ENCODE data around the gene OTUD7B.
"Not testable (repeated sequence)": the region's sequence is repeated elsewhere in the genome, so short reads cannot be mapped to it uniquely, and the experiment has no call there.

Gene OTUD7B
- total RNA-seq, result 14.3 to 23.8 (median 21.3) reads per million in 4 donors

DNA sequence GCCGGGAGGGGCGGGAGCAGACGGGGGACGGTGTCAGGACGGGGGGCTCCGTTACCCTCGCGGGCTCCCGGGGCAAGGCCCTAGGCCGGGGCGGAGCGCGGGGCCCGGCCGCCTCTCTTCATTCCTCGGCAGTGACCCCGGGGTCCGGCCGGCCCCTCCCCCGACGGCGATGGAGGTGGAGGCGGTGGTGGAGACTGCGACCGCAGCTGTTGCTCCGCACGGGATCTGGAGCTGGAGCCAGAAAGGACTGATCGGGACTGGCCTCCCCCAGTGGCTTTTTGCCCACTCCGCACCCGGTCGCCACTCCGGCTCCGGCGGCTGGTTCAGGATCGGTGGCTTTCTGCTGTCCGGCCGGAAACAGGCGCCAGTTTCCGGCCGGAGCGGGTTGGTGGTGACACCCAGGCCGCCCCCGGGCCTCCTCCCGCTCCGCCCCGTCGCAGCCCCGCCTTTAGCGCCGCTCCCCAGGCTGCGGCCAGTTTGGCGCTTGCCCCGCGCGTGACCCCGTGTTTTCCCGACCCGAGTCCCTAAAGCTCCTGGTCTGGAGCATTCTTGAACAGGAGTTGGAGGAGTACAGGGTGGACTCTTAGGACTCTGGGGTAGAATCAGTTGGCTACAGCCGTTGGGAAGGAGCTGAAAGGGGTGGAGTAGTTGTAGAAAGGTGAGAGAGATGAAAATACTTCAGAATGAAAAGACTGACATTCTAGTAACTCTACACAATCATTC is at the start of gene OTUD7B:
Gene OTUD7B, minus strand, starts transcription at position 334 of the 723 bp plus-strand sequence. CDS start 33,216 bp downstream, outside the sequence.
- DNase-seq, result peak; percentile 30 to 82 (median 32)

DNA sequence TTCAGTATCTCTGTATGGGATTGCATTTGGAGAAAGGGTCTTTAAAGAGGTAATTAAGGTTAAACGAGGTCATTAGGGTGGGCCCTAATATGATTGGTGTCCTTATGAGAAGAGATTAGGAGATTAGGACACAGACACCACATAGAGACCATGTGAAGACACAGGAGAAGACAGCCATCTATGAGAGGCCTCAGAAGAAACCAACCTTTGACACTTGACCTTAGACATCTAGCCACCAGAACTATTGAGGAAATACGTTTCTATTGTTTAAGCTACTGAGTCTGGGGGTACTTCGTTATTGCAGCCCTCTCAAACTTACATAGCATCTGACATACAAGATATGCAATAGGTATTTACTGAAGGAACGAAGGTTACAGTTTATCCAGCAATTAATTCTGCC is 49.7 kb upstream of the OTUD7B start:
- no peak for DNase-seq

DNA sequence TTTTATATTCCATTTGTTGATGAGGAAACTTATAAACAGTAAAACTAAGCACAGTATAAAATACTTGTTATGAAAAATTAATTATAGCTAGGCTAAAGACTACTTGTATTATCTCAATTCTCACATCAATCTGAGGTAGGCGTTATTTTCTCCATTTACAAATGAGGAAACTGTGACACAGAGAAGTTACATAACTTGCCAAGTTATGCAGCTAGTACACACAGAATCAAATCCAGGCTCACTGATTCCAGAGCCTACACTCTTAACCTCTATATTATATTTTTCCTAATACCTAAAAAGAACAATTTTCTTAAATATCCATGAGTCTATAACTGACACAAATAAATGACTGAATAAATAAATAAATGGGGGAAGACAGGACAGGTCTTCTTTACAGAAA is 45.9 kb upstream of the OTUD7B start:
- DNase-seq, result no peak

DNA sequence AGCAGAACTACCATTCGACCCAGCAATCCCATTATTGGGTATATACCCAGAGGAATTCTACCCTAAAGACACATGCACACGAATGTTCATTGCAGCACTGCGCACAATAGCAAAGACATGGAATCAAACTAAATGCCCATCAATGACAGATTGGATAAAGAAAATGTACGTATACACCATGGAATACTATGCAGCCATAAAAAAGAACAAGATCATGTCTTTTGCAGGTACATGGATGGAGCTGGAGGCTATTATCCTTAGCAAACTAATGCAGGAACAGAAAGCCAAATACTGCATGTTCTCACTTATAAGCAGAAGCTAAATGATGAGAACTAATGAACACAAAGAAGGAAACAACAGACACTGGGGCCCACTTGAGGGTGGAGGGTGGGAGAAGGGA is 45.0 kb upstream of the OTUD7B start:
- not testable (repeated sequence) for DNase-seq

DNA sequence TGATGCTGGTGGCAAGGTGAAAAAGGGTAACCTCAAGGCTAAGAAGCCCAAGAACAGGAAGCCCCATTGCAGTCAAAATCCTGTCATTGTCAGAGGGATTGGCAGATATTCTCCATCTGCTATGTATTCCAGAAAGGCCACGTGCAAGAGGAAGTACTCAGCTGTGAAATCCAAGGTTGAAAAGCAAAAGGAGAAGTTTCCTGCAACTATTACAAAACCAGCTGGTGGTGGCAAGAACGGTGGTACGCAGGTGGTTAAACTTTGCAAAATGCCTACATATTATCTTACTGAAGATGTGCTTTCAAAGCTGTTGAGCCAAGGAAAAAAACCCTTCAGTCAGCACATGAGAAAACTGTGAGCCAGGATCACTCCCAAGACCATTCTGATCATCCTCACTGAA is 43.4 kb upstream of the OTUD7B start:
- DNase-seq, result no peak

DNA sequence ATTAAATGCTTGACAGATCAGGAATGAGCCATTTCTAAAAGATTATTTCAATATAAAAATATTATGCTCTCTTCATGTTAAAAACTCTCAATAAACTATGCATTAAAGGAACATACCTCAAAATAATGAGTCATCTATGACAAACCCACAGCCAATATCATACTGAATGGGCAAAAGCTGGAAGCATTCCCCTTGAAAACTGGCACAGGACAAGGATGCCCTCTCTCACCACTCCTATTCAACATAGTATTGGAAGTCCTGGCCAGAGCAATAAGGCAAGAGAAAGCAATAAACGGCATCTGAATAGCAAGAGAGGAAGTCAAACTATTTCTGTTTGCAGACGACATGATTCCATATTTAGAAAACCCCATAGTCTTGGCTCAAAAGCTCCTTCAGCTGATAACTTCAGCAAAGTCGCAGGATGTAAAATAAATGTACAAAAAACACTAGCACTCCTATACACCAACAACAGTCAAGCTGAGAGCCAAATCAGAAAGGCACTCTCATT is 41.4 kb upstream of the OTUD7B start:
- DNase-seq, result not testable (repeated sequence)

DNA sequence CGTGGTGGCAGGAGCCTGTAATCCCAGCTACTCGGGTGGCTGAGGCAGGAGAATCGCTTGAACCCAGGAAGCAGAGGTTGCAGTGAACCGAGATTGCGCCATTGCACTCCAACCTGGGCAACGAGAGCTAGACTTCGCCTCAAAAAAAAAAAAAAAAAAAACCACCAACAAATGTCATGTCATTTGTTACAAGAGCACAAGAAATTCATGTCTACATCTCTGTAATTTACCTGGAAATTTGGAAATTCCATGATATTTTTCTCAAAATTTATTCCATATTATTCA is 40.5 kb upstream of the OTUD7B start:
- no peak for DNase-seq

DNA sequence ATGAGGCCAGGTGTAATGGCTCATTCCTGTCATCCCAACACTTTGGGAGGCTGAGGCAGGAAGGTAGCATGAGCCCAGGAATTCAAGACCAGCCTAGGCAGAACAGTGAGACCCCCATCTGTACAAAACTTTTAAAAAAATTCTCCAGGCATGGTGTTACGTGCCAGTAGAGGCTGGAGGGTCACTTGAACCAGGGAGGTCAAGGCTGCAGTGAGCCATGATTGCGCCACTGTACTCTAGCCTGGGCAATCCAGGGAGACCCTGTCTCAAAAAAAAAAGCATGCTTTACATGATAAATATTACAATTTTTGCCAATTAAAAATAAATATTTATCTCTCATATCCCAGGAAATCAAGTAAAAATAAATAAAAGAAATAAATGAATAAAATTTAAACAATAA is 39.4 kb upstream of the OTUD7B start:
- no peak for DNase-seq

DNA sequence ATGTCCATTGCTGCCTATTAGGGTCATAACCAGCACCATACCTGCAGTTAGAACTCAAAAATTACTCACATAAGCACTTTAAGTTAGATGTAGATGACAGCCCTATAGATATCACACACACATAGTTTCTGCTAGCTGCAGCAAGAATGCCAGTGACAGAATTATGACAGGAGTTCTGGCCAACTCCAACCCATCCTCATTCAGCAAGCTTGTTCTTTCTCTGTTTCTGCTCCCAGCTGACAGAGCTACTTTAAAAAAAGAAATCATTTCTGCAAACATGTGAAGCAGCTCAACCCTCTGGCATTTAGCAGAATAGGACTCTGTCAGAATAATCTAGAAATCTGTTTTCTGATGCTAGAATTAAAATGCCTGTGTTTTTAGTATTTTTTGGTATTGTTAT is 23.8 kb upstream of the OTUD7B start:
- no peak for DNase-seq

DNA sequence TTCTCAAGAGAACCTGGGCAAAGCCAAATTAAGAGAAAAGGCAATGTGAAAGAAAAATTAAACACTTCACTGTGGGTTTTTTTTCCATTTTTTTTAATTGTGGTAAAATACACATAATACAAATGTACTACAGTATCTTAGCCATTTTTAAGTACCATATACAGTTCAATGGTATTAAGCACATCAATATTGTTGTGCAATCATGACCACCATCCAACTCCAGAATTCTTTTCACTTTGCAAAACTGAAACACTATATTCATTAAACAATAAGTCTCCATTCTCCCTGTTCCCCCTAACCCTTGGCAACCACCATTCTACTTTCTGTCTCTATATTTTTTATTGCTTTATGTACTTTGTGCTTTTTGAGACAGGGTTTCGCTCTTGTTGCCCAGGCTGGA is 17.8 kb upstream of the OTUD7B start:
- no peak for DNase-seq

DNA sequence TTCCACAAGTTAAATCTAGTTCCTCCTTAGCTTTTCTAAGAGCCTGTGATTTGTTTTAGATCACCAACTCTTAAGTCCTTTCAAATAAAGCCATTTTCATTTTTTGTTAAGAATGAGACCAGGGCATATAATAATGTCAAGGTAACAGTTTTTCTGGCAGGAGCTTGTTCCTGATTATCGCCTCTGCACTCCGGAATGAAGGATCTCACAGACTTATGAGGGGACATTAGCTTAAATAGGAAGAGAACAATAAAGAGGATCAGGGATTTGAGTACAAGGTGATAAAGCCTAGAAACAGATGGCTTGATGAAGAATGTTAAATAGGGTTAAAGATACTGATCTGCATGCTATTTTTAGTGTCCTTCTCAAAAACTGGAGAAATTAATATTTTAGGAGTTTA is 13.6 kb upstream of the OTUD7B start:
- DNase-seq, result no peak

DNA sequence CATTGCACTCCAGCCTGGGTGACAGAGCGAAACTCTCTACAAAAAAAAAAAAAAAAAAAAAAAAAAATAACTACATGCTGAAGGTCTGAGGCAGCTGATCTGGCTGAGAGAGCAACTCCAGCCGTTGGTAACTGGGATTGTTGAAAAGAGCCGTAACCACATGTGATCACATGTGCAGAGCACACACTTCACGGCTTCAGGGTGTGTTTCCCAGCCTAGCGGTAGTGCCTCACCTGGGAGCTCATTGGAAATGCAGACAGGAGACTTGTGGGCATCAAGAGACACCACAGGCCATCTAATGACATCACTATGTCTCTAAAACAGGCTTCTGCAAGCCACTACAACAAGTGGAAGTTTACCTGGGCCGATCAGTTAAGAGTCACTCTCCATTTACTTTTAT is 11.8 kb upstream of the OTUD7B start:
- no peak for DNase-seq

DNA sequence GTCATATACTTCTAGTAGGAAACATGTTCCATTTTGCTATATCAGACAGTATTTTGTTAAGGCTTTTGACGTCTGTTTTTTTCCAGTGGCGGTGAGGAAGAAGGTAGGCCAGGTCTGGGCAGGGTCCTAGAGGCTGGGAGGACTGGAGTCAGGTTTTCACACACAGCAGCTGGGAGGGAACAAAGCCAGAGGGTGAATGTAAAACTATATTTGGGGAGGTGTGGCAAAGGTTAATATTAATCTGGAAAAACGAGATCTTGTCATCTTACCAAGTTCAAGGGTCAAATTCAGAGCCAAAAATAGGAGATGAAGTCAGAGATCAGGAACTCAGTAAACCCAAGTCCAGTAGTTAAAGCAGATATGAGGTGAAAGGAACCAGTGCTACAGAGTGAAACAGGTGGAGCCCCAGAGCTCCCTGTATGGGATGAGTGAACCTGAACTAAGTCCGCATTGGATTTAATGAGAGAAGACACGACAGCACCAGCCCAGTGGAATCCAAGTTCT is 10.7 kb upstream of the OTUD7B start:
- DNase-seq, result no peak

DNA sequence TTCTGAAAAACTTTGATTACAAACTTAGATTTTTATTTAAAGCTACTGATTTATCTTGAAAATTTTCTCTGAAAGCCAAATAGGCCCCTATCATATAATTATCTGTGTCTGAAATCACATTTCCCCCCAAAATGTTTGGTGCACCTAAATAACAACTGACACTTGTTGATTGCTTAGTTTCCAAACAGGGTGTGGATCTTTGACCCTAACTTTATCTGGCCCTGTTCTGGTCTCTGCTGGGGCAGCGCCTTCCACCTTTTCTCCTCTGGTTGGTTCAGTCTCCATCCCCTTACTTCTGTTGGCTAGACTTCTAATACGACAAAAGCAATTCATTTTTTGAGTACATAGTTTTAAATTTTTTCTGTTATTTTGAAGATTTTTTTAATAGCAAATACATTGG is 10.2 kb upstream of the OTUD7B start:
- DNase-seq, result no peak

DNA sequence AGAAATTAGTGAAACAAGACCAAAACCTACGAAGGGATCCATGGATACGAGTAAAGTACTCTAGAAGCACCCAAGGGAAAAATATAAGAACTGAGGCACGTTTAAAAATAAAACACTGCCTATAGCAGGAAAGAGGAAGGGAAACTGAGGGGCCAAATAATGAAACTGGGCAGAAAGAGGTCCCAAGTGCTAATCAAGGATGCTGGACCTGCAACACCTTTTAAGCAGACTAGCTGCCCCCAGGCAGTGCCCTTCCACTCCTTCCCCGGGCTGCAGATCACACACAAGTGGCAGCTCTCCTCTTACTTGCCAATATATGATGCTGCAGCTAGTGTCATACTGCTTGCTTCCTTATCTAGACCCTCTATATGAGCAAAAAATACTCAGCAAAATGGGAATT is 7.6 kb upstream of the OTUD7B start:
- no peak for DNase-seq

DNA sequence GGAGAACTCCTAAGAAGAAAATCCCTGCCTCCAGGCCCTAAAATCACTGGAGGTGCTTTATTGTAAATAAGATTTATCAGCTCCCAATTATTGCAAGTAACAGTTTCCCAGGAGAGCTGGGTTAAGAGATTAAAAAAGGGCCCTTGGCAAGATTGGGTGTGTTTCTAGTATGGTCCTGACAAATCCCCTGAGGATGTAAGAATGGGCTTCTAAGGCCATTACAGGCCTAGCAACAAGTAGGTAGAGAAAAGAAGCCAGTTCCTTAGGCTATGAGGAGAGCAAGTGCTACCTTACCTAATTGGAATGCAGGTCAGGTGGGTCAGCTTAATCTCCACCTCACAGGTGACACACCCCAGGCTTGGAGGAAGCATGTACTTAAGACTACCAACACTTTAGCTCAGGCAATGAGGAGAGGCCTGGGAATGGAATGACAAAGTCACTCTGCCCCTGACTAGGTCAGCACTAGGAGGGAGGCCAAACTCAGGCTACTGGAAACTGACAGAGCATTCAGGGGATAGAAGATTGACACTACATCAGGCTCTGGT is 6.8 kb upstream of the OTUD7B start:
- no peak for DNase-seq

DNA sequence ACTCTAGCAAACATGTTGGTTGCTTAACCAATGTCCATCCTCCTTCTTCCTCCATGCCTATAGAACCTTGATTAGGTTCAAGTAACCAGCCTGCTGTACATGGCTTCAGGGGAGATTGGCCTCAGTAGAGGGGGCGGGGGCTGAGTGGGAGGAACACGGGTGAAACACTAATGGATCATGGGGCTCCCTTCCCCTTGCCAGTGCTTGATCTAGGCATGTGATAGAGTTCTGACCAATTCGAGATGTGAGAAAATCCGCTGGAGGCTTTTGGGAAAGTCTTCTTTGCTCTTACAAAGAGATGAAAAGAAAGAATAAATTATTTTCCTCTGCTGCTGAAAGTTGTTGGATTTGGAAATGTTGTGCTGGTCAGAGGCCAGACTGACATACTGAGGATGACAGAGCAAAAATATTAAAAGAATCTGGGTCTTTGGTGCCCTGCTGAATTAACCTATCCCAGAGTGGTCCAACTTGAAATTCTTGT is 5.2 kb upstream of the OTUD7B start:
- no peak for DNase-seq

DNA sequence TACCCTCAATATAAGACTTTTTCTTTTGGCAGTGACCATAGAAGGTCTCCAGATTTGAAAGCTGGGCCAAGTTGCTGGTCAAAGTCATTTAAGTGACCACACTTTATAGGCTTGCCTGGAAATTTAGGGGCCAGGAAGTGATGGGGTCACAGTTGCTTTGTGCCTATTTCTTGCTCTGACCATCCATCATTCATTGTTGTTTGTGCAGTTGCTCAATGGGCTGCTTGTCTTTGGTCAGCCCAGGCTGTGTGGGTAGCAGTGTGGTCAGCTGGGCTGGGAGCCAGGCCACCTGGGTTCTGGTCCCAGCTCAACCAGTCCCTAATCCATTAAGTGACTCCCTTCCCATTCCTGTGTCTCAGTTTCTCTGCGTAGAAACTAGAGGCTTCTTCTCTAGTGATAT is 2.1 kb upstream of the OTUD7B start:
- DNase-seq, result no peak

DNA sequence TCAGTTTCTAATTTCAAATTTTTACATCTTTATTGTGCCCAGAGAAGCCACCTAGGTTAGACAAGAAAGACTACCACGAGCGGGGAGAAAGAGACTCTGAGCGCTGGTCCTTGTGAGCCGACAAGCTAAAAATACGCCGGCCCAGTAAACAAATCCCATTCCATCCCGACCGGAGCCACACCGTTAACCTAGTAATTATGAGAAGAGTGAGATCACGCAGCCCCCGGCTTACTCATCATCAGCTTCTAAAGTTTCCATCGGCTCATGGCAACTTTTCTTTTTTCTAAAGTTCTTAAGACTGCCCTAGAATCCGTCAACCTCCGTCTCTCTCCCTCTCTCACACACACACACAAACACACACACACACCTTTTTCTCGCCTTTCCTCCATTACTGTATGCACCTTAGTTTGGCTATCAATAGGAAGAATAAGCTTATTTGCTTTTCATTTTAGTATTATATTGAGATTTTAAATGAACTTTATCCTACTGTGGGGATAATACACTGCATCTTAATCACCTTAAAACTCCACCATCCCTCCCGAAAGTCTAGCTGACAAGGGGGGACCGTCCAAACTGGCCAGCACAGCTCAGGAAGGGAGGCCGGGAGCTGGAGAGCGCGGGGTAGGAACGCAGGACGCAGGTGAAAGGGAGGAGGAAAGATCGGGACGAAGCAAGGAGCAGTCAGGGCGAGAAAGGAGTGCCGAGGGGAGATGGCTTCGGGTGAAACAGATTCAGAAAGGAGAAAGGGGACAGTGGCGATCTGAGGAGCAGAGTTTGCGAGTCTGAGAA is 728 bp downstream of the OTUD7B start:
- DNase-seq, result peak in 3 of 5 donors; percentile 2 to 43 (median 5)

DNA sequence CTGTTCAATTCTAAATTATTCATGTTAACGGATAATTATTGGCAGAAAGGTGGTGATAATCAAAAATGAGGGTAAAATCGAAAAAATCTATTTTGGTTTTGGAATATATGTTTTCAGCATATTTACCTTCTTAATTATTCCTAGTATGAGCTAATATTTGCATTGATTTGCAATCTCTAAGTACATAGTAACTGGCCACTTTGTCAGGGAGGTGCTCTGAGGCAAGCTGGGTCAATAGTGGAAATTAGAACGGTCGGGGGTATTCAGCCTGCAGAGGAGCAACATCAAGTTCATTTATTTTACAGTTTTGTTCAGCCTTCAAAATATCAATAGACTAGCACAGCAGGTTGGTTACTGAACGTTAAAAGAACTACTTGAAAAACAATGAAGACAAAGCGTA is 1.8 kb downstream of the OTUD7B start:
- no peak for DNase-seq

DNA sequence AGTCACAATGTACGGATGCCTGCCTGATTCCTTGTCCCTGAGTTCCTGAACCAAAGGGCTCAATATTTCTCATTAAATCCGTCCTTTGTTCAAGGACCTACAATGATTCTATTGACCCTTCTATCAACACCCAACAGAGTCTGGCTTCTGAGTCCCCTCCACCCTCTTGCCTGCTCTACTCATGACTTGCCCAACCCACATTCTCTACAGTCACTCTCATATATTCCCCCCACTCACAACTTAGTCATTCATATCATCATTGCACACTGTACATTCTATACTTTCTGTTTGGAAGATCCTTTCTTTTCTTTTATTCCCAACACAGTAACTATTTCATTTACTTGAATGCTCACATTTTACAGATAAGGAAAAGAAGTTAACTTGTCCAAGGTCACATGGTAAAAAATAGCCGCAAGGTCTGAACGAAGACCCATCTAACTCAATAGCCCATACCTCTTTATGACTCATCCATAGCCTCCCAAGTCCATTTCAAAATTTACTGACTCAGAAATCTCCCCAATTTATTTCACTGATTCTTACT is 3.6 kb downstream of the OTUD7B start:
- DNase-seq, result no peak

DNA sequence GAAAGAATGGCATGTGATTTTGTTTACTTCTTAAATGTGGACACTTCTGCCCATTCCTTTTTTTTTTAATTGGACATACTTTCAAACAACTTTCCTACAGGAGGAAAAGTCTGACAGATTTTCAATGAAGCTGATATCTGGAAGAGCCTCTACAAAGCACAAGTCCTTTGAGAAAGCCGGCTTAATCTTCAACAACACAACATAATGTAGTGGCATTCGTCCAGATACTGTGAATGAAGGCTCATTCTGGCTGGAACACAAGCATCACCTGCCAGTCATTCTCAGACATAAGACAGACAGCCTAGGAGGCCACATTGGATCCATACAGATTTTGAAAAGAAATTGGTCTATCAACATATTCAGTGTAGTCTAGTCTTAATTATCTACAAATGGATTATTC is 4.9 kb downstream of the OTUD7B start:
- no peak for DNase-seq

DNA sequence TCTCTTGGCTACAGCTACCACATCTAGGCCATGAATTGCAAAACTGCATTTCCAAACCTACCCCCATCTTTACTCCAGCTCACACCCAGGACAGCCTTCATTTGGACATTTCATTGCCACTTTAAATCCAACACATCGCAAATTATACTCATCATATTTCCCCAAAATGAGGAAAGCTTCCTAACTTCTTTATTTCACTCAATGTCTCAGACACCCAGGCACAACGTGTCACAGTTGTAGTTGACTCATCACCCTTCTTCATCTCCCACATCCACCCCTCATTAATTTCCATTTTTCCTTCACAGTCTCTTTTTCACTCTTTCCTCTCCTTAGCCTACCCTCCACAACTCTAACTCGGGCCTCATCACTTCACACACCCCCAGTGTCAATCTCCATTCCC is 6.7 kb downstream of the OTUD7B start:
- no peak for DNase-seq

Data from T-helper 1 cell (primary cell).